ENCODE data around the gene DENND10.
"Not testable (repeated sequence)": the region's sequence is repeated elsewhere in the genome, so short reads cannot be mapped to it uniquely, and the experiment has no call there.

Gene DENND10

DNA sequence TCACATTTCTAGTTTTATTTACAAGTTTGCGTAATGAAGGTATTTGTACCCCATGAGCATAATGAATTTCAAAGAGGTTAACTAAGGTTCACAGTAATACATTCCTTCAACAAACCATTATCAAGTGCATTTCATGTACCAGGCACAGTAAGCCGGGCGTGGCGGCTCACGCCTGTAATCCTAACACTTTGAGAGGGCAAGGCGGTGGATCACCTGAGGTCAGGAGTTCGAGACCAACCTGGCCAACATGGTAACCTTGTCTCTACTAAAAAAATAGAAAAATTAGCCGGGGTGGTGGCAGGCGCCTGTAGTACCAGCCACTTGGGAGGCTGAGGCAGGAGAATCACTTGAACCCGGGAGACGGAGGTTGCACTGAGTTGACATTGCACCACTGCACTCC is 19.0 kb upstream of the DENND10 start:
- H3K27ac ChIP-seq: no peak overlapping the region
- TF ChIP-seq, protein P1, sequence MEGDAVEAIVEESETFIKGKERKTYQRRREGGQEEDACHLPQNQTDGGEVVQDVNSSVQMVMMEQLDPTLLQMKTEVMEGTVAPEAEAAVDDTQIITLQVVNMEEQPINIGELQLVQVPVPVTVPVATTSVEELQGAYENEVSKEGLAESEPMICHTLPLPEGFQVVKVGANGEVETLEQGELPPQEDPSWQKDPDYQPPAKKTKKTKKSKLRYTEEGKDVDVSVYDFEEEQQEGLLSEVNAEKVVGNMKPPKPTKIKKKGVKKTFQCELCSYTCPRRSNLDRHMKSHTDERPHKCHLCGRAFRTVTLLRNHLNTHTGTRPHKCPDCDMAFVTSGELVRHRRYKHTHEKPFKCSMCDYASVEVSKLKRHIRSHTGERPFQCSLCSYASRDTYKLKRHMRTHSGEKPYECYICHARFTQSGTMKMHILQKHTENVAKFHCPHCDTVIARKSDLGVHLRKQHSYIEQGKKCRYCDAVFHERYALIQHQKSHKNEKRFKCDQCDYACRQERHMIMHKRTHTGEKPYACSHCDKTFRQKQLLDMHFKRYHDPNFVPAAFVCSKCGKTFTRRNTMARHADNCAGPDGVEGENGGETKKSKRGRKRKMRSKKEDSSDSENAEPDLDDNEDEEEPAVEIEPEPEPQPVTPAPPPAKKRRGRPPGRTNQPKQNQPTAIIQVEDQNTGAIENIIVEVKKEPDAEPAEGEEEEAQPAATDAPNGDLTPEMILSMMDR (conservative IDR thresholded peaks at IDR 0.05): no peak
- TF ChIP-seq ZFX (IDR thresholded peaks at IDR 0.05): no peak

DNA sequence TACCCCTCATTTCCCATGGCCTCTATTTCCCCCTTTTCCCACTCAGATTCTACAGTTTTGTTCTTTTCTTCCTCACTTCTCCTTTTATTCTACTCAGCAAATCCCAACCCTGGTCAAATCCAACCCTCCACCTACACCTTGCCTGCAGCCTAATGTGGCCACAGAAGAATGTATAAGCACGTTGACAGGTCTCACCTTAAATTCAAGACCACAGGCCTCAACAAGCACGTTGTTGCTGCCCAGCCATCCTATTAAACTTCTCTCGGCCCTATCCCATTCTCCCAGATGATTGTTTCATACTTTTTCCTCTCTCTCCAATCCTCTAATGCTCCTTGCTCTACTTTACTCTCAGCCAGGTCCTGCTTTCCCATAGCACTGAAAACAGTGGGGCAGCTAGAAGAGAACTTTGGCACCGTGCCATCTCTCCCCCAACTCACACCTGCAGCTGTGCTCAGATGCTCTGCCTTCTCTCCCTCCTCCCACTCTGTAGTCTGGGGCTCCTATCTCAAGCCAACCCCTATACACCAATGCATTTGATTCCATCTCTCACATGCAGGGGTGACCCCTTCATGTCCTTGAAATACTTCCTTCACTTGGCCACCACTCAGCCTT is 16.5 kb upstream of the DENND10 start:
- no peak overlapping the region for H3K27ac ChIP-seq
- TF ChIP-seq, protein P1 (conservative IDR thresholded peaks at IDR 0.05): no peak
- no peak for TF ChIP-seq ZFX (IDR thresholded peaks at IDR 0.05)

DNA sequence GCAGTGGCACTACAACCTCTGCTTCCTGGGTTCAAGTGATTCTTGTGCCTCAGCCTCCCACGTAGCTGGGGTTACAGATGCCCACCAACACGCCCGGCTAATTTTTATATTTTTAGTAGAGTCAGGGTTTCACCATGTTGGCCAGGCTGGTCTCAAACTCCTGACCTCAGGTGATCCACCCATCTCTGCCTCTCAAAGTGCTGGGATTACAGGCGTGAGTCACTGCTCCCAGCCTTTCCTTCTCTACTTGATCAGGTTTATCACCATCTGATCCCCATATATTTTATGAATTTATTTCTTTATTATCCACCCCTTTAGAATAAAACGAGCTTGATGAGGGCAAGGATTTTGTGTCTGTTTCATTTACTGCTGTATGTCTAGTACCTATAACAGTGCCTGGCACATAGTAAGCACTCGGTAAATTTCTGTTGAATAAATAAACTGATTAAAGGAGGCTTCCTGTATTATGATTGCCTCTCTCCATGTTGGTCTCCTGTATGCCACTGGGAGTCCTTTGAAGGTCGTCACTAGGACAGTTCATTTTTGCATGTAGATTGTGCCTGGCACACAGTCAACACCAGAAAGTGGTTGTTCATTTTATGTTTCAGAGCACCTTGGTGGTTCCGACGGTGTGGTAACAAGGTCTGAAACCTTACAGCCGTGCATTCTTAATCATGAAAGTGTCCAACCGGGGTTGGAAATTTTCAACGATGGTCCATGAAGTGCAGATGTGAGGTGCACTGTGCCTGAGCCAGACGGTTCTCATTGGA is 13.7 kb upstream of the DENND10 start:
- TF ChIP-seq ZFX (IDR thresholded peaks at IDR 0.05): no peak
- TF ChIP-seq, protein P1 (conservative IDR thresholded peaks at IDR 0.05): no peak
- H3K27ac ChIP-seq: no peak overlapping the region

DNA sequence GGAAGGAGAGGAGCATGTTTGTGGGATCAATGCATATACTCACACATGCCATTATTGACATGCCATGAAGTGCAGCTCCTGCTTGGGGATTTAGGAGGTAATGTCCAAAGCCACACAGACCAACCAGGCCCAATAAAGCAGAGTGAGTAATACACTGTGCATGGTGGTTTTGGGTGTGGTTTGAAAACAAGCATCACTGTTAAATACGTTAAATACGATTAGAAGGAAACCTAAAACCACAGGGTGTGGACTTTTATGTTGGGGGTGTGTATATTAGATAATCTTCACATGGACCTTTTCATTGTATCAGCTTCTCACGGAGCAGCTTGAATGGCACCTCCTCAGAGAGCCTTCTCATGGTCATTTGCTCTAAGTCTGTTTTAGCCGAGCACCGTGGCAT is 12.9 kb upstream of the DENND10 start:
- no peak overlapping the region for H3K27ac ChIP-seq
- TF ChIP-seq, protein P1 (conservative IDR thresholded peaks at IDR 0.05): no peak
- no peak for TF ChIP-seq ZFX (IDR thresholded peaks at IDR 0.05)

DNA sequence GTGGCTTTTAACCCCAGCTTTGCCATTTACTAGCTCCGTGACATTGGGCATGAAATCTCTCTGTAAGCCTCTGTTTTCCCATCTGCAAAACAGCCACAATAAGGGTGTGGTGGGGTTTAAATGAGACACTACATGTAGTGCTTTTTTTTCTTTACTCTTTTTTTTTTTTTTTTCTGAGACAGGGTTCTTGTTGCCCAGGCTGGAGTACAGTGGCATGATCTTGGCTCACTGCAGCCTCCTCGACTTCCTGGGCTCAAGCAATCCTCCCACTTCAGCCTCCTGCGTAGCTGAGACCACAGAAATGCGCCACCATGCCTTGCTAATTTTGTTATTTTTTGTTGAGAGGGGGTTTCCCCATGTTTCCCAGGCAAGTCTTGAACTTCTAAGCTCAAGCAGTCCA is 8.3 kb upstream of the DENND10 start:
- no peak overlapping the region for H3K27ac ChIP-seq
- no peak for TF ChIP-seq ZFX (IDR thresholded peaks at IDR 0.05)
- TF ChIP-seq, protein P1 (conservative IDR thresholded peaks at IDR 0.05): no peak

DNA sequence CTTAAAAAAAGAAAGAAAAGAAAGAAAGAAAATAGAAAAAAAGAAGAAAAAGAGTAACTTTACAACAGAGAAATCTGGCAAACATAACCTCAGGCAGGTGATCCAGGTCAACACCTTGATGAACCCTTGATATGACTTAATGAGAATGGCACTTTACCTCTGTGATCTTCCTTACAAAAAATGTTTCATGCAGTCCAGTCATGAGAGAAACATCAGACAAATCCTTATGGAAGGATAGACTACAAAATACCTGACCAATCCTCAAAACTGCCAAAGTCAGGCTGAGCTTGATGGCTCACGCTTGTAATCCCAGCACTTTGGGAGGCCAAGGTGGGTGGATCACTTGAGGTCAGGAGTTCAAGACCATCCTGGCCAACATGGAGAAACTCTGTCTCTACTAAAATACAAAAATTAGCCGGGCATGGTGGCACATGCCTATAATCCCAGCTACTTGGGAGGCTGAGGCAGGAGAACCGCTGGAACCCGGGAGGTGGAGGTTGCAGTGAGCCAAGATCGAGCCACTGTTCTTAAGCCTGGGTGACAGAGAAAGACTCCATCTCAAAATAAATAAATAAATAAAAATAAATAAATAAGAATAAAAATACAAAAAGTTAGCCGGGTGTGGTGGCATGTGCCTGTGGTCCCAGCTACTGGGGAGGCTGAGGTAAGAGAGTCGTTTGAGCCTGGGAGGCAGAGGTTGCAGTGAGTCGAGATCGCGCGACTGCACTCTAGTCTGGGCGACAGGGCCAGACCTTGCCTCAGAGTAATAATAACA is 7.1 kb upstream of the DENND10 start:
- not testable (repeated sequence) for H3K27ac ChIP-seq

DNA sequence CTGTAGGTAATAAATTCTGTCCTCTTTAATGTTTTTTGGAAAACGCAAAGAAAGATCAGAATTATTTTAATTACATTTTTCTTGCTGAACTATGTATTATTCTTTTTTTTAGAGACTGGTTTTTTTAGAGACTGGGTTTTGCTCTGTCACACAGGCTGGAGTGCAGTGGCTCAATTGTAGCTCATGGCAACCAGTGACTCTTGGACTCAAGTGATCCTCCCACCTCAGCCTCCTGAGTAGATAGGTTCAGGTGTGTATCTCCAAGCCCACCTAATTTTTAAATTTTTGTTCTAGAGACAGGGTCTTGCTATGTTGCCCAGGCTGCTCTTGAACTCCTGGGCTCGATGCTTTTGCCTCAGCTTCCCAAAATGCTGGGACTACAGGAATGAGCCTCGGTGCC is 5.3 kb upstream of the DENND10 start:
- no peak for TF ChIP-seq ZFX (IDR thresholded peaks at IDR 0.05)
- TF ChIP-seq, protein P1 (conservative IDR thresholded peaks at IDR 0.05): no peak
- H3K27ac ChIP-seq: no peak overlapping the region

Measured in C4-2B (cell line).